GM23248 (cell line): ENCODE data around the gene IL4R.

Experiments used
- EZH2 ChIP-seq: fragments of 200-600 bp; sonication (generic); IDR thresholded peaks from 2 replicates; pipeline ENCODE4 v1.6.1; 2018; ENCODE audit warnings: antibody characterized with exemption, mild to moderate bottlenecking; ENCODE audit not compliant: insufficient read depth, poor library complexity, severe bottlenecking
- EZH2phosphoT487 ChIP-seq: fragments of 200-600 bp; sonication (generic); IDR thresholded peaks from 2 replicates; pipeline ENCODE4 v1.6.1; 2018; ENCODE audit warnings: antibody characterized with exemption, moderate library complexity, mild to moderate bottlenecking, low read depth; ENCODE audit not compliant: insufficient read depth

- TF ChIP-seq EZH2phosphoT487 (no peak), EZH2 (no peak)
Measured at GRCh38 chr16:27286451-27286850, 27.3 kb upstream of the IL4R start.
